Sigmoid colon (tissue), 7 donors: Measurements from ENCODE around the gene SLC35G2. TPM values are rescaled to one million over a fixed set of nuclear protein-coding genes. Genes with fewer than 3 reads are reported as not detected.

Experiments
- DNase-seq: peaks from one replicate; pipeline ENCODE4 v3.0.0-alpha.2; 2019
- H3K27ac ChIP-seq, 4 donors: fragments of 200-600 bp; sonication (generic); one replicate each; pipeline ENCODE4 v1.5.1; 2016 to 2019; ENCODE audit warnings: mild to moderate bottlenecking in 1 of 4
- H3K27me3 ChIP-seq, 3 donors: fragments of 200-600 bp; sonication (generic); one replicate each; pipeline ENCODE4 v1.5.1; 2019; ENCODE audit warnings: mild to moderate bottlenecking in 1 of 3
- H3K36me3 ChIP-seq, 4 donors: fragments of 200-600 bp; sonication (generic); one replicate each; pipeline ENCODE4 v1.5.1; 2016 to 2019
- H3K4me1 ChIP-seq, 4 donors: fragments of 200-600 bp; sonication (generic); one replicate each; pipeline ENCODE4 v1.5.1; 2017 to 2019
- H3K4me3 ChIP-seq, 4 donors: fragments of 200-600 bp; sonication (generic); one replicate each; pipeline ENCODE4 v1.5.1; 2017 to 2019; ENCODE audit warnings: mild to moderate bottlenecking in 2 of 4, moderate library complexity in 1 of 4
- H3K9me3 ChIP-seq, 4 donors: fragments of 200-600 bp in 3 of 4; sonication (generic) in 3 of 4; one replicate each; pipeline versions ENCODE4 v1.5.1 to v1.6.1; 2013 to 2019
- CTCF ChIP-seq, 4 experiments: fragments of 450-650 bp in 3 of 4; fragments of 200-600 bp in 1 of 4; IDR thresholded peaks; one replicate each; pipeline ENCODE4 v1.5.1; 2016 to 2019; ENCODE audit warnings: antibody characterized with exemption in 4 of 4, mild to moderate bottlenecking in 3 of 4, moderate library complexity in 2 of 4
- EP300 ChIP-seq, 4 donors: sonication (generic); formaldehyde crosslinking; IDR thresholded peaks; one replicate each; pipeline ENCODE4 v1.6.1; 2017; ENCODE audit warnings: antibody characterized with exemption in 4 of 4
- POLR2A ChIP-seq, 2 donors: fragments of 450-650 bp; IDR thresholded peaks; one replicate each; pipeline ENCODE4 v1.6.1; 2016; ENCODE audit warnings: antibody characterized with exemption in 2 of 2, mild to moderate bottlenecking in 2 of 2, moderate library complexity in 2 of 2
- POLR2AphosphoS5 ChIP-seq, 4 donors: sonication (generic); formaldehyde crosslinking; IDR thresholded peaks; one replicate each; pipeline ENCODE4 v1.6.1; 2017; ENCODE audit warnings: antibody characterized with exemption in 4 of 4
- WGBS, 2 donors: extraction: QIAGEN DNeasy Blood & Tissue Kit; methylation state at CpG; one replicate each; pipeline ENCODE4 v1.1.7; 2013; 5-methylcytosine and 5-hydroxymethylcytosine counted together
- intact Hi-C: fragments of 100-400 bp; cut with DNase I; formaldehyde crosslinking; loops from one replicate; pipeline ENCODE4 v1.15.1; 2023
- polyA plus RNA-seq, 3 donors: library from polyadenylated mRNA; stranded (reverse); fragments of 200-250 nt; gene quantifications; one replicate each; pipeline ENCODE4 v1.2.3, GENCODE V29; 2013
- total RNA-seq, 4 donors: library from RNA; depleted of rRNA; stranded (reverse); fragments of >200 nt; gene quantifications; one replicate each; pipeline ENCODE4 v1.1.0, GENCODE V29; 2016
- donor health status: healthy with polysubstance abuse.
- donor health status: Bipolar disorder and iron deficiency.
- donor health status: healthy.

The SLC35G2 gene
- total and polyA plus RNA-seq, 7 donors: 0.69 to 8.0 (median 3.4) TPM

- Histone ChIP-seq H3K27ac (no peak overlapping the region), H3K27me3 (no peaks in the 10 kb centered on the region), H3K36me3 (no peaks in the 10 kb centered on the region), H3K4me3 (no peak overlapping the region), H3K4me1 (peaks cover 0 to 32% (median 23%) of the 10 kb centered on the region in 4 donors), H3K9me3 (no peaks in the 10 kb centered on the region)
- intact Hi-C loops: no loop called here
- DNase-seq: no peak
- WGBS, 2 donors: 76 to 81% methylated on average over 1 of the region's 1 CpG
- TF ChIP-seq CTCF (IDR thresholded peaks at IDR 0.05): no peak
- TF ChIP-seq POLR2A (IDR thresholded peaks at IDR 0.05): no peak
- no peak for TF ChIP-seq POLR2AphosphoS5 (IDR thresholded peaks at IDR 0.05)
- TF ChIP-seq EP300 (IDR thresholded peaks at IDR 0.05): no peak
Measured at GRCh38 chr3:136882571-136882970, 63.6 kb downstream of the SLC35G2 start.

- no peak overlapping the region for H3K4me3 ChIP-seq
- 79 to 92% methylated on average over 9 of the region's 9 CpGs for WGBS, 2 donors
- peaks cover 0 to 32% (median 23%) of the 10 kb centered on the region in 4 donors for H3K4me1 ChIP-seq
- DNase-seq: no peak
- H3K9me3 ChIP-seq: no peaks in the 10 kb centered on the region
- intact Hi-C loops: no loop called here
- no peaks in the 10 kb centered on the region for H3K27me3 ChIP-seq
- TF ChIP-seq POLR2AphosphoS5 (IDR thresholded peaks at IDR 0.05) (no peak), CTCF (IDR thresholded peaks at IDR 0.05) (no peak), EP300 (IDR thresholded peaks at IDR 0.05) (no peak), POLR2A (IDR thresholded peaks at IDR 0.05) (no peak)
- no peaks in the 10 kb centered on the region for H3K36me3 ChIP-seq
- H3K27ac ChIP-seq: no peak overlapping the region
Measured at GRCh38 chr3:136883967-136884720, 65.2 kb downstream of the SLC35G2 start.

- no peak for DNase-seq
- H3K27ac ChIP-seq: no peak overlapping the region
- no peaks in the 10 kb centered on the region for H3K36me3 ChIP-seq
- H3K4me3 ChIP-seq: no peak overlapping the region
- TF ChIP-seq POLR2AphosphoS5 (IDR thresholded peaks at IDR 0.05) (no peak), EP300 (IDR thresholded peaks at IDR 0.05) (no peak), POLR2A (IDR thresholded peaks at IDR 0.05) (no peak), CTCF (IDR thresholded peaks at IDR 0.05) (no peak)
- H3K9me3 ChIP-seq: no peaks in the 10 kb centered on the region
- H3K27me3 ChIP-seq: no peaks in the 10 kb centered on the region
- WGBS, 2 donors: 52 to 71% methylated on average over 5 of the region's 5 CpGs
- H3K4me1 ChIP-seq: peaks cover 0 to 32% (median 23%) of the 10 kb centered on the region in 4 donors
- intact Hi-C loops: no loop called here
Measured at GRCh38 chr3:136885357-136886213, 66.7 kb downstream of the SLC35G2 start.

GRCh38 chr3:136889947-136890346 is 71.0 kb downstream of the SLC35G2 start:
- peaks cover 0 to 22% (median 21%) of the 10 kb centered on the region in 4 donors for H3K4me1 ChIP-seq
- no peak overlapping the region for H3K4me3 ChIP-seq
- H3K36me3 ChIP-seq: no peaks in the 10 kb centered on the region
- no peaks in the 10 kb centered on the region for H3K9me3 ChIP-seq
- WGBS, 2 donors: 86 to 87% methylated on average over 24 of the region's 24 CpGs
- no peak for DNase-seq
- no peak overlapping the region for H3K27ac ChIP-seq
- no peaks in the 10 kb centered on the region for H3K27me3 ChIP-seq
- TF ChIP-seq EP300 (IDR thresholded peaks at IDR 0.05): no peak
- no peak for TF ChIP-seq POLR2AphosphoS5 (IDR thresholded peaks at IDR 0.05)
- no peak for TF ChIP-seq CTCF (IDR thresholded peaks at IDR 0.05)
- TF ChIP-seq POLR2A (IDR thresholded peaks at IDR 0.05): no peak
- intact Hi-C loops: no loop called here
